Stimulated activated naive CD4-positive, alpha-beta T cell (primary cell): ENCODE measurements around the gene CH25H.

Source experiments
- DNase-seq, 6 experiments: peaks; one replicate each; lab custom pipeline; 2025; lab: John Stamatoyannopoulos, UW

CH25H gene

GRCh38 chr10:89228962-89229361, 21.8 kb upstream of the CH25H start:
- no peak for DNase-seq

GRCh38 chr10:89228146-89228545, 21.0 kb upstream of the CH25H start:
- DNase-seq, result no peak

GRCh38 chr10:89226891-89227290, 19.8 kb upstream of the CH25H start:
- no peak for DNase-seq

- no peak for DNase-seq
Measured at GRCh38 chr10:89224739-89225443, 17.8 kb upstream of the CH25H start.

GRCh38 chr10:89221919-89222318, 14.8 kb upstream of the CH25H start:
- no peak for DNase-seq

- no peak for DNase-seq
Measured at GRCh38 chr10:89219513-89220218, 12.5 kb upstream of the CH25H start.

DNA sequence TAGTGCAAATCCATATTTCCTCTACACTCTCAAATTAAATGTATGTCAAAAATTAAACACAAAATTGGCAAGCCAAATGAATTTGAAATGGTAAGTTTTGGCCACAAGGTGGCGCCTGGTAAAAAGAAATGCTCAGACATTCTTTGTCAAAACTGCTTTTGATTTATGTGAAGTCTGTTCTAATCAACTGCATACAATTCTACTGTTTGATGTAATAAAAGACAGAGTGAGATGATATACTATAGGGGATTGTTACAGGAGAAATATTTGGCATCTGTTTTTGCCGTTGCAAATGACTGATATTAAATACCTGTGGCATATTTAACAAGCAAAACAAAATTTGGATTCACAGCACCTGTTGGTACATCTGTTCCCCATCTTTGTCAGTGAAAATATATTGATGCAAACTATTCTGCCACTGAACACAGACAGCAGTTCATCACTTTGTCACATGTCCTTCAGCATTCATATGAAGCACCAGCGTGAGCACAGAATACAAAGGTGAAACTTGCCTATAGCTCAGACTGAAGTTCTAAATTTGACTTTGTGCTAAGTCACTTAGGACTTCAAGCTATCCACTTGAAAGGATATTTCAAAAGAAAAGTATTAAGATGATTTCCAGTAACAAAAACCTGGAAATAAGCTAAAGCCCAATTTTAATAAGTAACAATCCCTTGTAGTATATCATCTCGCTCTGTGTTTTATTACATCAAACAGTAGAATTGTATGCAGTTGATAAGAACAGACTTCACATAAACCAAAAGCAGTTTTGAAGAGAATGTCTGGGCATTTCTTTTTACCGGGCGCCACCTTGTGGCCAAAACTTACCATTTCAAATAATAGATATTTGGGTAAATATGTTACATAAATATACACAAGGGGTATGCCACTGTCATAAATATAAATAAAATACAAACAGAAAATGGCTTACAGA, 10.2 kb upstream of the CH25H start:
- DNase-seq, result peak; percentile 20 to 76 (median 36)

DNA sequence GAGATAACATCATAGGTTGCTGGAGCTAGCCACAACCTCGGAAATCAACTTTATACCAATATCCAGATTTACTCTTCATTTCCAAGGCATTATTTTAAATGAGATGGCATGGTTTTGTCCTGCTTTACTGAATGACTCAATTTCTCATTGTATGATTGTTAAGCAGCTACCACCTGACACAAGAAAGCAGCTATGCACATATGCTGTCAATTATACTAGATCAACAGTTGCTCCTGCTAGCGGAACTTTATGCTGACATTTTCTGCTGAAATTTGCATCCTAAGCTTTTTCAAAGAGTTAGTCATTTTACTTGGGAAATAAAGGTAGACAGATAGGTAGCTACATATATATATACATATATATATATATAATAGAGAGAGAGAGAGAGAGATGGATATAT, 8.9 kb upstream of the CH25H start:
- no peak for DNase-seq

GRCh38 chr10:89215511-89215910, 8.4 kb upstream of the CH25H start:
- DNase-seq, result no peak

GRCh38 chr10:89214566-89215165, 7.5 kb upstream of the CH25H start:
- DNase-seq, result no peak

- DNase-seq, result peak in 3 of 6 experiments; percentile 12 to 54 (median 44)
Measured at GRCh38 chr10:89213191-89213808, 6.2 kb upstream of the CH25H start.

GRCh38 chr10:89210794-89211425, 3.8 kb upstream of the CH25H start:
- no peak for DNase-seq

DNA sequence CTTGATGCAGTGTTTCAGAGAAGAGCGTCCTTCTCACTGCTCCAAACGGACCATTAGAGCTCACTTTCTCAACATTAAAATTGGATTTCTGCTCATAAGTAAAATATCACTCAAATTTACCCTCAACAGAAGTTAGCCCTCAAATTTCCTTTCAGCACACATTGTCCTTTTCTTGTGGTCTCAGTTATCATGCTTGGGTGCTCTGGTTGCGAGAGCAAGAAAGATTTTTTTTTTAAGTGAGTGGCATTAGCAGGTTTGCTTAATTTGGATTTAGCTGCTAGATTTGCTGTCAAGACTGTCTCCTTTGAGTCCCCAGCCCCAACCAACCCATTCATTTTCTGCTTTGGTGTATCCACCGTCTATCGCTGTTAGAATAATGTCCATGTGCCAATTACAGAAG, 2.6 kb upstream of the CH25H start:
- DNase-seq, result no peak

DNA sequence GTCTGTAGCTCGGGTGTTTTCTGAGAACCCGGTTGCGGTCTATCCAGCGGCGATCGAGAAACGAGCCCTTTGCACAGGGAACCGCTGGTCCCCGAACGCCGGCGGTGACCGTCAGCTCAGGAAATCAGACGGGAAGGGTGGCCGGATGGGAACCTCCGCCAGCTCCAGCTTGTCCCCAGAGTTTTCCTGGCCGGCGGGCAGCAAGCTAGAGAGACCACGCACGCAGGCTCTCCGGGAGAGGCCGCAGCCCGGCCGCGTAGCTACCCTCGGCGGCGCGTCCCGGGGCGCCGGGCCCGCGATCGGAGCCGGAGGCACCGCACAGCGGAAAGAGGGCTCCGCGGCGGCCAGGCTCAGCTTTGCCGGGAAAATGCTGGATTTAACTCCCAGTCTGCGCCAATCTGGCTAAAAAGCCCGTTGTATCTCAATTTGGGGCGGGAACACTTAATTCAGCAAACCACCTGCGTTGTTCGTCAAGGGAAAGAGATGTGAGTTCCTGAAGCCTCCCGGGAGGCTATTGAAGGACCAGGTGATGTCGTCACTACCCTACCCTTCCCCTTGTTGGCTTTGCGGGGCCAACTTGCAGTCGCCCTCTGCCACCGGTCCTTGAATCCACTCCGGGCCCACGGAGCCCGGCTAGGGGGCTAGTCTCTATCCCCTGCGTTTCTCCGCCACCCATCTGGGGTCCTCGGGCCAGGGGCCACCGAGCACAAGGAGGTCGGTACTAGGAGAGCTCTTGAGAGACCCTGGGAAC, 859 bp upstream of the CH25H start:
- DNase-seq, result peak in 3 of 6 experiments; percentile 3 to 50 (median 24)

GRCh38 chr10:89206402-89207180, 526 bp downstream of the CH25H start:
- peak in 4 of 6 experiments; percentile 29 to 66 (median 62) for DNase-seq

GRCh38 chr10:89204621-89205185, 2.4 kb downstream of the CH25H start:
- DNase-seq, result no peak

DNA sequence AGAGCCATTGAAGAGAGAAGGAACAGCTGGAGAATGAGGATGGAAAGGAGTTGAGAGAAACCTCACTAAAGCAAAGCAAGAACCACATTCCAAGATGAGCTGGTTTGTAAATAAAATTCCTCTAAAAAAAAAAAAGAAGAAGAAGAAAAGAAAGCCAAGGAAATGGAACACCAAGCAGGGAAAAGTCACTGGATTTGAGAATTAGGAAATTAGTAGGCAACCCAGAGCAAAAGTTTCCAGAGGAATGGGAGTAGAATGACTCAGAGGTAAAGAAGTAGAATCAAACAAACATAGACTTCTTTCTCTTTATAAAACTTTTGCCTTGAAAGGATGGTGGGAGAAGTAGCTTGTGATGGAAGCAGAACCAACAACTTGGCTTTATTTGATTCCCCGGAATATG, 3.9 kb downstream of the CH25H start:
- DNase-seq, result no peak

- DNase-seq, result no peak
Measured at GRCh38 chr10:89202033-89202425, 5.1 kb downstream of the CH25H start.

DNA sequence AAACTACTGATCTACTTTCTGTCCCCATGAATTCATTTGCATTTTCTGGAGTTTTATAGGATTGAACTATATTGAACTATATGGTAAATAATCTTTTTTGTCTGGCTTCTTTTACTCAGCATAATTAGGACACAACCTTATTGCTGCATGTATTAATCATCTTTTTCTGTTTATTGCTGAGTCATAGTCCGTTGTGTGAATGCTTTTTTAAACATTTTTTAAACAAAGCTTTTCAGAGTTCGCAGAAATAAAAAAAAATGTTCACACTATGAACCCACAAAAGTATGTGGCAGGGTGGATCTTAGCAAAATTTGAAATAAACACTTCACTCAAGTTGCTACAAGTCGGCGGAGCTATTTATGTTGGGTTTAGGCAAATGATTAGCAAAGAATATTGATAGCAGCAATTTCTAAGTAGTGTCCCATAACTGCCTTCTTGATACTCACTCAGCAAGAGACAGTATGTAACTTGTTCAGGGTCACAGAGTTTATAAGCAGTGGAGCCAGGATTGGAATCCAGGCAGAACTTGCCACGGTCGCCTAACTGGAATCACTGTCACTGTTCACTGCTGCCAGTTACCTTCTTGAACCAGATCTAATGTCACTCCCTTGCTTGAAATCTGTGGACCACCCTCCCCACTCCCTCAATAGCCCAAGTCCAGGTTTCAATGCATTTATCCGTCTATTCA, 5.6 kb downstream of the CH25H start:
- DNase-seq, result no peak
